OCI-LY7 (cell line): ENCODE measurements around the gene CSRP3. TPM values are rescaled to one million over a fixed set of nuclear protein-coding genes. Genes with fewer than 3 reads are reported as not detected.

Experiments used
- BruUV-seq: library from RNA; stranded (reverse); fragments of 400-500 nt; replicated peaks from 2 replicates; lab custom pipeline; 2021; lab: Mats Ljungman, UMichigan
- CTCF ChIA-PET: fragments of 300-600 bp; sonication (Branson Sonifier 250); formaldehyde crosslinking; loops from one replicate; lab custom pipeline; 2022; ENCODE audit warnings: antibody characterized with exemption; ENCODE audit not compliant: unreplicated experiment; lab: Charles Lee
- POLR2A ChIA-PET: fragments of 300-600 bp; sonication (Branson Sonifier 250); formaldehyde crosslinking; loops from one replicate; lab custom pipeline; 2022; ENCODE audit warnings: antibody characterized with exemption; lab: Charles Lee
- DNase-seq: peaks from one replicate; pipeline ENCODE4 v3.0.0-alpha.2; 2015; ENCODE audit warnings: low spot score
- H2AFZ ChIP-seq: fragments of 200-600 bp; sonication (generic), shearing (Covaris generic); 2 replicates; pipeline ENCODE4 v1.6.1; 2014; ENCODE audit warnings: mild to moderate bottlenecking, antibody characterized with exemption, low read length, moderate library complexity
- H3K27ac ChIP-seq: fragments of 200-600 bp; sonication (generic); 2 replicates; pipeline ENCODE4 v1.5.1; 2014; ENCODE audit warnings: mixed run types, low read depth, mild to moderate bottlenecking, moderate library complexity, low read length, inconsistent platforms; ENCODE audit not compliant: poor library complexity, severe bottlenecking
- H3K36me3 ChIP-seq: fragments of 200-600 bp; sonication (generic); 2 replicates; pipeline ENCODE4 v1.6.1; 2014; ENCODE audit warnings: mild to moderate bottlenecking, antibody characterized with exemption, low read length, moderate library complexity, mixed read lengths; ENCODE audit not compliant: insufficient read depth
- H3K4me1 ChIP-seq: fragments of 200-600 bp; sonication (generic); 2 replicates; pipeline ENCODE4 v1.5.1; 2014; ENCODE audit warnings: mild to moderate bottlenecking, low read length; ENCODE audit not compliant: insufficient read depth, poor library complexity, severe bottlenecking
- H3K4me2 ChIP-seq: fragments of 200-600 bp; sonication (generic); 2 replicates; pipeline ENCODE4 v1.6.1; 2014; ENCODE audit warnings: mild to moderate bottlenecking, low read length
- H3K4me3 ChIP-seq: fragments of 200-600 bp; sonication (generic); 2 replicates; pipeline ENCODE4 v1.5.1; 2014; ENCODE audit warnings: mild to moderate bottlenecking, low read depth, low read length; ENCODE audit not compliant: poor library complexity, severe bottlenecking
- H3K79me2 ChIP-seq: fragments of 200-600 bp; sonication (generic); 2 replicates; pipeline ENCODE4 v1.6.1; 2016; ENCODE audit warnings: low read depth, mild to moderate bottlenecking, low read length, moderate library complexity, mixed read lengths; ENCODE audit not compliant: insufficient read depth
- H3K9me2 ChIP-seq: fragments of 200-600 bp; sonication (generic); 2 replicates; pipeline ENCODE4 v1.6.1; 2016; ENCODE audit warnings: mild to moderate bottlenecking, low read length, mixed read lengths; ENCODE audit not compliant: insufficient read depth
- H3K9me3 ChIP-seq: fragments of 200-600 bp; sonication (generic); 2 replicates; pipeline ENCODE4 v1.6.1; 2014; ENCODE audit warnings: mild to moderate bottlenecking, mixed run types, low read length, mixed read lengths
- H4K20me1 ChIP-seq: fragments of 200-600 bp; sonication (generic); 2 replicates; pipeline ENCODE4 v1.6.1; 2014; ENCODE audit warnings: mild to moderate bottlenecking, antibody characterized with exemption, low read length, moderate library complexity, mixed read lengths; ENCODE audit not compliant: insufficient read depth
- CTCF ChIP-seq: fragments of 200-600 bp; sonication (generic); conservative IDR thresholded peaks from 2 replicates; pipeline ENCODE4 v1.5.1; 2014; ENCODE audit warnings: mild to moderate bottlenecking, antibody characterized with exemption, low read length, moderate library complexity, mixed read lengths
- EZH2phosphoT487 ChIP-seq: fragments of 200-600 bp; sonication (generic); IDR thresholded peaks from 2 replicates; pipeline ENCODE4 v1.6.1; 2018; ENCODE audit warnings: low read depth, borderline replicate concordance, mild to moderate bottlenecking, mixed run types, antibody characterized with exemption, low read length, moderate library complexity, mixed read lengths
- intact Hi-C: fragments of 100-400 bp; cut with micrococcal nuclease; formaldehyde crosslinking; loops from one replicate; pipeline ENCODE4 v1.10.0; 2022; ENCODE audit not compliant: unreplicated experiment
- total RNA-seq, 2 experiments: library from RNA; depleted of rRNA in 1 of 2; stranded (reverse); fragments of >200 nt in 1 of 2; shearing (Covaris generic) in 1 of 2; gene quantifications; 2 replicates each; pipeline ENCODE4 v1.2.3, GENCODE V29; 2014 to 2022

The CSRP3 gene
- total RNA-seq, 2 experiments from 2014 or later, result not detected

GRCh38 chr11:19185516-19186052 is 16.2 kb downstream of the CSRP3 start:
- Histone ChIP-seq H3K36me3 (no peaks in the 10 kb centered on the region), H4K20me1 (no peaks in the 10 kb centered on the region), H3K4me3 (no peak overlapping the region), H3K9me2 (no peaks in the 10 kb centered on the region), H3K27ac (no peak overlapping the region), H3K9me3 (no peaks in the 10 kb centered on the region), H3K4me2 (no peak overlapping the region), H3K79me2 (no peaks in the 10 kb centered on the region), H3K4me1 (no peaks in the 10 kb centered on the region), H2AFZ (no peak overlapping the region)
- CTCF ChIA-PET, result no interaction called here
- BruUV-seq, result no TSS peak
- DNase-seq, result no peak
- TF ChIP-seq EZH2phosphoT487 (no peak), CTCF (no peak)
- POLR2A ChIA-PET, result no interaction called here
- intact Hi-C loops, result no loop called here

- Histone ChIP-seq H2AFZ (no peak overlapping the region), H3K79me2 (no peaks in the 10 kb centered on the region), H3K9me2 (no peaks in the 10 kb centered on the region), H3K4me2 (no peak overlapping the region), H3K27ac (no peak overlapping the region), H3K4me3 (no peak overlapping the region), H3K4me1 (no peaks in the 10 kb centered on the region), H3K36me3 (no peaks in the 10 kb centered on the region), H3K9me3 (no peaks in the 10 kb centered on the region), H4K20me1 (no peaks in the 10 kb centered on the region)
- no peak for DNase-seq
- POLR2A ChIA-PET, result no interaction called here
- intact Hi-C loops, result no loop called here
- BruUV-seq, result no TSS peak
- TF ChIP-seq EZH2phosphoT487 (no peak), CTCF (no peak)
- CTCF ChIA-PET, result no interaction called here
Measured at GRCh38 chr11:19185036-19185435, 16.7 kb downstream of the CSRP3 start.

- no peaks in the 10 kb centered on the region for H3K79me2 ChIP-seq
- no peak overlapping the region for H3K27ac ChIP-seq
- no peaks in the 10 kb centered on the region for H3K9me2 ChIP-seq
- intact Hi-C loops, result no loop called here
- no peak overlapping the region for H3K4me3 ChIP-seq
- no peaks in the 10 kb centered on the region for H3K4me1 ChIP-seq
- DNase-seq, result no peak
- H3K4me2 ChIP-seq, result no peak overlapping the region
- no peaks in the 10 kb centered on the region for H4K20me1 ChIP-seq
- BruUV-seq, result no TSS peak
- no peaks in the 10 kb centered on the region for H3K36me3 ChIP-seq
- H3K9me3 ChIP-seq, result no peaks in the 10 kb centered on the region
- no peak overlapping the region for H2AFZ ChIP-seq
- CTCF ChIA-PET, result no interaction called here
- POLR2A ChIA-PET, result interaction anchor here (0.6 to 0.8 kb wide), 2 partner anchors 61 to 87 kb away, joined by 3 read pairs; no protein-coding TSS in a partner anchor
- TF ChIP-seq CTCF (no peak), EZH2phosphoT487 (no peak)
Measured at GRCh38 chr11:19183646-19184045, 18.1 kb downstream of the CSRP3 start.
